Gastroesophageal sphincter (tissue), 4 donors: ENCODE data around the gene TEX13B. TPM values are rescaled to one million over a fixed set of nuclear protein-coding genes. Genes with fewer than 3 reads are reported as not detected.

ENCODE experiments used
- ATAC-seq: fragments of 150-250 bp; one replicate; pipeline ENCODE4 v1.9.1; 2016; ENCODE audit warnings: mild to moderate bottlenecking, moderate library complexity
- H3K27ac ChIP-seq, 4 donors: fragments of 200-600 bp; sonication (generic) in 3 of 4; 1 replicate in 3 of 4; 2 replicates in 1 of 4; pipeline ENCODE4 v1.5.1; 2016 to 2019
- H3K27me3 ChIP-seq: fragments of 200-600 bp; sonication (generic); one replicate; pipeline ENCODE4 v1.5.1; 2019
- H3K36me3 ChIP-seq, 2 donors: fragments of 200-600 bp; sonication (generic); one replicate each; pipeline ENCODE4 v1.5.1; 2019; ENCODE audit warnings: control low read depth in 1 of 2
- H3K4me1 ChIP-seq, 3 donors: fragments of 200-600 bp; sonication (generic); 1 replicate in 2 of 3; 2 replicates in 1 of 3; pipeline ENCODE4 v1.5.1; 2016 to 2019; ENCODE audit warnings: control low read depth in 2 of 3
- H3K4me3 ChIP-seq, 2 donors: fragments of 200-600 bp; sonication (generic); one replicate each; pipeline ENCODE4 v1.5.1; 2019; ENCODE audit warnings: mild to moderate bottlenecking in 1 of 2, moderate library complexity in 1 of 2
- H3K9me3 ChIP-seq, 3 donors: fragments of 200-600 bp; sonication (generic); one replicate each; pipeline ENCODE4 v1.5.1; 2017 to 2019; ENCODE audit warnings: control low read depth in 2 of 3
- CTCF ChIP-seq, 4 experiments: fragments of 200-600 bp in 2 of 4; fragments of 450-650 bp in 2 of 4; sonication (generic) in 1 of 4; IDR thresholded peaks; one replicate each; pipeline ENCODE4 v1.5.1; 2017 to 2019; ENCODE audit warnings: antibody characterized with exemption in 4 of 4, mild to moderate bottlenecking in 2 of 4, moderate library complexity in 2 of 4
- EP300 ChIP-seq: sonication (generic); formaldehyde crosslinking; IDR thresholded peaks from one replicate; pipeline ENCODE4 v1.6.1; 2017; ENCODE audit warnings: antibody characterized with exemption, mild to moderate bottlenecking
- POLR2A ChIP-seq, 2 donors: fragments of 450-650 bp; IDR thresholded peaks; one replicate each; pipeline ENCODE4 v1.6.1; 2017; ENCODE audit warnings: antibody characterized with exemption in 2 of 2, mild to moderate bottlenecking in 2 of 2, moderate library complexity in 1 of 2
- POLR2AphosphoS5 ChIP-seq: sonication (generic); formaldehyde crosslinking; IDR thresholded peaks from one replicate; pipeline ENCODE4 v1.6.1; 2017; ENCODE audit warnings: antibody characterized with exemption
- WGBS, 2 donors: methylation state at CpG; one replicate each; pipeline ENCODE4 v1.1.5; 2018; ENCODE audit warnings: low coverage in 1 of 2; 5-methylcytosine and 5-hydroxymethylcytosine counted together
- total RNA-seq, 4 donors: library from RNA; depleted of rRNA; stranded (reverse); fragments of >200 nt; gene quantifications; one replicate each; pipeline ENCODE4 v1.1.0, GENCODE V29; 2016

Gene TEX13B
- total RNA-seq, result not detected

- Histone ChIP-seq H3K36me3 (no peaks in the 10 kb centered on the region), H3K4me3 (no peak within 1 kb of the TSS), H3K27me3 (no peaks in the 10 kb centered on the region), H3K4me1 (no peaks in the 10 kb centered on the region), H3K9me3 (no peaks in the 10 kb centered on the region), H3K27ac (no peak within 1 kb of the TSS)
- 62% methylated on average over 2 of the region's 6 CpGs; no CpG with 5 or more reads in 1 of the 2 donors for WGBS, 2 donors
- TF ChIP-seq EP300, result no peak
- TF ChIP-seq CTCF (IDR thresholded peaks at IDR 0.05), result no peak
- no peak for TF ChIP-seq POLR2AphosphoS5
- no peak for TF ChIP-seq POLR2A (IDR thresholded peaks at IDR 0.05)
- ATAC-seq, result no peak
Observed at GRCh38 chrX:107982356-107982755, at the start of gene TEX13B. TEX13B (minus strand) TSS chrX:107982370; CDS start chrX:107982127, 243 bp downstream.

GRCh38 chrX:108029928-108030711 is 48.0 kb upstream of the TEX13B start:
- H3K27me3 ChIP-seq, result no peaks in the 10 kb centered on the region
- WGBS, 2 donors, result 56 to 81% methylated on average over 2 to 4 of the region's 5 CpGs
- no peak overlapping the region for H3K4me3 ChIP-seq
- no peaks in the 10 kb centered on the region for H3K4me1 ChIP-seq
- H3K27ac ChIP-seq, result no peak overlapping the region
- TF ChIP-seq POLR2A (IDR thresholded peaks at IDR 0.05) (no peak), POLR2AphosphoS5 (no peak), EP300 (no peak), CTCF (IDR thresholded peaks at IDR 0.05) (no peak)
- H3K9me3 ChIP-seq, result no peaks in the 10 kb centered on the region
- H3K36me3 ChIP-seq, result no peaks in the 10 kb centered on the region
- no peak for ATAC-seq

GRCh38 chrX:108028854-108029253 is 46.7 kb upstream of the TEX13B start:
- 86 to 91% methylated on average over 1 of the region's 1 CpG for WGBS, 2 donors
- Histone ChIP-seq H3K27ac (no peak overlapping the region), H3K4me3 (no peak overlapping the region), H3K36me3 (no peaks in the 10 kb centered on the region), H3K27me3 (no peaks in the 10 kb centered on the region), H3K4me1 (no peaks in the 10 kb centered on the region), H3K9me3 (no peaks in the 10 kb centered on the region)
- ATAC-seq, result no peak
- TF ChIP-seq POLR2A (IDR thresholded peaks at IDR 0.05) (no peak), EP300 (no peak), POLR2AphosphoS5 (no peak), CTCF (IDR thresholded peaks at IDR 0.05) (no peak)

GRCh38 chrX:108025954-108026600 is 43.9 kb upstream of the TEX13B start:
- no peaks in the 10 kb centered on the region for H3K27me3 ChIP-seq
- no peak overlapping the region for H3K27ac ChIP-seq
- WGBS, 2 donors, result 60% methylated on average over 2 of the region's 2 CpGs; no CpG with 5 or more reads in 1 of the 2 donors
- TF ChIP-seq EP300 (no peak), POLR2AphosphoS5 (no peak), CTCF (IDR thresholded peaks at IDR 0.05) (no peak), POLR2A (IDR thresholded peaks at IDR 0.05) (no peak)
- H3K9me3 ChIP-seq, result no peaks in the 10 kb centered on the region
- ATAC-seq, result no peak
- H3K36me3 ChIP-seq, result no peaks in the 10 kb centered on the region
- no peak overlapping the region for H3K4me3 ChIP-seq
- H3K4me1 ChIP-seq, result no peaks in the 10 kb centered on the region

GRCh38 chrX:108025376-108025775 is 43.2 kb upstream of the TEX13B start:
- Histone ChIP-seq H3K4me3 (no peak overlapping the region), H3K36me3 (no peaks in the 10 kb centered on the region), H3K4me1 (no peaks in the 10 kb centered on the region), H3K27ac (no peak overlapping the region), H3K9me3 (no peaks in the 10 kb centered on the region), H3K27me3 (no peaks in the 10 kb centered on the region)
- ATAC-seq, result no peak
- no peak for TF ChIP-seq POLR2AphosphoS5
- no peak for TF ChIP-seq CTCF (IDR thresholded peaks at IDR 0.05)
- TF ChIP-seq POLR2A (IDR thresholded peaks at IDR 0.05), result no peak
- TF ChIP-seq EP300, result no peak
- WGBS, 2 donors, result 86 to 100% methylated on average over 1 of the region's 1 CpG
